Gastrocnemius medialis (tissue), 4 donors: Measurements from ENCODE around the gene ONECUT2. TPM values are rescaled to one million over a fixed set of nuclear protein-coding genes. Genes with fewer than 3 reads are reported as not detected.

ENCODE experiments used
- ATAC-seq, 2 donors: fragments of 150-250 bp; one replicate each; pipeline ENCODE4 v1.9.1; 2016
- DNase-seq, 2 donors: peaks; one replicate each; pipeline ENCODE4 v3.0.0-alpha.2; 2019
- H3K27ac ChIP-seq, 4 donors: fragments of 200-600 bp; sonication (generic); 1 replicate in 1 of 4; 2 replicates in 3 of 4; pipeline ENCODE4 v1.5.1; 2016 to 2018; ENCODE audit warnings: mild to moderate bottlenecking in 2 of 4, moderate library complexity in 1 of 4
- H3K27me3 ChIP-seq, 3 donors: fragments of 200-600 bp; sonication (generic) in 2 of 3; 1 replicate in 1 of 3; 2 replicates in 2 of 3; pipeline versions ENCODE4 v1.5.1 to v1.6.0; 2016 to 2019; ENCODE audit warnings: mild to moderate bottlenecking in 1 of 3, moderate library complexity in 1 of 3
- H3K36me3 ChIP-seq, 2 donors: fragments of 200-600 bp; sonication (generic) in 1 of 2; one replicate each; pipeline ENCODE4 v1.5.1; 2017 to 2018
- H3K4me1 ChIP-seq, 2 donors: fragments of 200-600 bp; sonication (generic) in 1 of 2; one replicate each; pipeline ENCODE4 v1.5.1; 2016 to 2017; ENCODE audit warnings: mild to moderate bottlenecking in 2 of 2
- H3K4me3 ChIP-seq, 4 donors: fragments of 200-600 bp; sonication (generic) in 3 of 4; 1 replicate in 1 of 4; 2 replicates in 3 of 4; pipeline ENCODE4 v1.5.1; 2016 to 2019; ENCODE audit warnings: mild to moderate bottlenecking in 2 of 4
- H3K9me3 ChIP-seq, 3 donors: fragments of 200-600 bp; sonication (generic) in 2 of 3; 1 replicate in 1 of 3; 2 replicates in 2 of 3; pipeline ENCODE4 v1.5.1; 2016 to 2019
- POLR2A ChIP-seq, 2 donors: fragments of 450-650 bp; IDR thresholded peaks; one replicate each; pipeline ENCODE4 v1.6.1; 2017; ENCODE audit warnings: antibody characterized with exemption in 2 of 2, mild to moderate bottlenecking in 2 of 2, moderate library complexity in 2 of 2
- in situ Hi-C, 4 donors: fragments of 200-750 bp; cut with MboI; loops; one replicate each; pipeline versions ENCODE4 v1.15.0 to v1.8.0; 2017; ENCODE audit warnings: low sequenced_read_pairs in 4 of 4
- intact Hi-C: fragments of 100-400 bp; cut with DNase I; formaldehyde crosslinking; loops from one replicate; pipeline ENCODE4 v1.15.1; 2023; ENCODE audit warnings: low total_unique reads
- total RNA-seq, 4 donors: library from RNA; depleted of rRNA; stranded (reverse); fragments of >200 nt; gene quantifications; one replicate each; pipeline versions ENCODE4 v1.1.0 to v1.2.3, GENCODE V29; 2016
- TF ChIP-seq, protein P1 (sequence below), 5 experiments: fragments of 450-650 bp in 3 of 5; fragments of 200-600 bp in 2 of 5; sonication (generic) in 2 of 5; IDR thresholded peaks in 4 of 5; conservative IDR thresholded peaks in 1 of 5; 1 replicate in 4 of 5; 2 replicates in 1 of 5; pipeline ENCODE4 v1.5.1; 2016 to 2019; ENCODE audit warnings: antibody characterized with exemption in 5 of 5, mild to moderate bottlenecking in 3 of 5, moderate library complexity in 3 of 5

Gene ONECUT2
- total RNA-seq, 4 donors from 2014 or later, result under 0.01 to 0.15 (median 0.04) TPM; not detected in 1

DNA sequence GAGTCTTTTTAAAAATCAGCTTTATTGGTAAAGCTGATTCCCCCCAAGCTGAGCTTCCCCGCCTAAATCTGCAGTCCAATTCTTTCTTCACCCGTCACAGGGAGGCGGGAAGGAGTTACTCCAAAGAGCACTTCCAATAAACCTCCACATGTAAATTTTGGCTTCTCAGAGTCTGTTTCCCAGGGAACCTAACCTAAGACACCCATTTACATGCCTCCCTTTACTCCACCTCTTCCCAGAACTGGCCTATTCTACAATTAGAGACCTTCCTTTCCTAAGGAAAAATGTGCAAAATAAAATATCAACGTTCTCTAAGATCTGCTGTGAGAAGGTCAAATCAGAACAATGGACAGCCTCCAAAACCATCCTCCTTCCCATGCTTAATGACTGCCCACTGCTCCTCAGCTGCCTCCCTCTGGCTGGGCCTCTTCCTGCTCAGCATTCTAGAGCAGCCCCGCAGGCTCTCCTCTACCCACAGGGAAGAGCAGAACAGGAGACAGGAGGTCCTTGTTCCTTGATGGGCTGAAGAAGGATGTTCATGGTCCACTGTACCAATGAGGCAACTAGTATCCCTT, 63.6 kb downstream of the ONECUT2 start:
- Histone ChIP-seq H3K4me1 (peaks cover 5 to 7% of the 10 kb centered on the region in 2 donors), H3K36me3 (no peaks in the 10 kb centered on the region), H3K9me3 (no peaks in the 10 kb centered on the region), H3K27me3 (no peaks in the 10 kb centered on the region), H3K27ac (no peak overlapping the region), H3K4me3 (no peak overlapping the region)
- in situ Hi-C loops (no loop called here), intact Hi-C loops (no loop called here)
- ATAC-seq (no peak), DNase-seq (no peak)
- TF ChIP-seq, protein P1, sequence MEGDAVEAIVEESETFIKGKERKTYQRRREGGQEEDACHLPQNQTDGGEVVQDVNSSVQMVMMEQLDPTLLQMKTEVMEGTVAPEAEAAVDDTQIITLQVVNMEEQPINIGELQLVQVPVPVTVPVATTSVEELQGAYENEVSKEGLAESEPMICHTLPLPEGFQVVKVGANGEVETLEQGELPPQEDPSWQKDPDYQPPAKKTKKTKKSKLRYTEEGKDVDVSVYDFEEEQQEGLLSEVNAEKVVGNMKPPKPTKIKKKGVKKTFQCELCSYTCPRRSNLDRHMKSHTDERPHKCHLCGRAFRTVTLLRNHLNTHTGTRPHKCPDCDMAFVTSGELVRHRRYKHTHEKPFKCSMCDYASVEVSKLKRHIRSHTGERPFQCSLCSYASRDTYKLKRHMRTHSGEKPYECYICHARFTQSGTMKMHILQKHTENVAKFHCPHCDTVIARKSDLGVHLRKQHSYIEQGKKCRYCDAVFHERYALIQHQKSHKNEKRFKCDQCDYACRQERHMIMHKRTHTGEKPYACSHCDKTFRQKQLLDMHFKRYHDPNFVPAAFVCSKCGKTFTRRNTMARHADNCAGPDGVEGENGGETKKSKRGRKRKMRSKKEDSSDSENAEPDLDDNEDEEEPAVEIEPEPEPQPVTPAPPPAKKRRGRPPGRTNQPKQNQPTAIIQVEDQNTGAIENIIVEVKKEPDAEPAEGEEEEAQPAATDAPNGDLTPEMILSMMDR (IDR thresholded peaks at IDR 0.05 in 4 of 5, conservative IDR thresholded peaks at IDR 0.05 in 1 of 5), result no peak
- TF ChIP-seq POLR2A (IDR thresholded peaks at IDR 0.05), result no peak

DNA sequence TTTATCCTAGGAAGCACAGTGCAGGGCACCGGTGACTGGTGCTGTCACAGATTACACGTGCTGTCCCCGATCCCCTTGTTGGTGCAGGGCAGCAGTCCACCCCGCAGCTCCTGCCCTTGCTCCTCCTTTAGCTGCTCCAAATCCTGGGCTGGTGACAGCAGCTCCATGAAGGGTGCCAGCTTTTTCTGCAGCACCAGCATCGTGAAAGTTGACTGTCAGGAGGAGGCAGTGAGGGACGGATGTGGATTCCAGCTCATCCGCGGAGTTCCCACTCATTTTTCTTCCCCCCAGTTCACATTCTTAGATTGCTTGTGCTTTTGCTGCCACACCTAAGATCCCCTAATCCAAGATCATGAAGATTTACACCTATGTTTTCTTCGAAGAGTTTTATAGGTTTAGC, 67.5 kb downstream of the ONECUT2 start:
- Histone ChIP-seq H3K4me3 (no peak overlapping the region), H3K4me1 (peaks cover 0 to 6% of the 10 kb centered on the region in 2 donors), H3K27me3 (no peaks in the 10 kb centered on the region), H3K9me3 (no peaks in the 10 kb centered on the region), H3K27ac (no peak overlapping the region), H3K36me3 (no peaks in the 10 kb centered on the region)
- in situ Hi-C loops, result no loop called here
- no peak for TF ChIP-seq POLR2A (IDR thresholded peaks at IDR 0.05)
- TF ChIP-seq, protein P1 (IDR thresholded peaks at IDR 0.05 in 4 of 5, conservative IDR thresholded peaks at IDR 0.05 in 1 of 5), result no peak
- intact Hi-C loops, result no loop called here
- DNase-seq, result no peak
- ATAC-seq, result no peak

DNA sequence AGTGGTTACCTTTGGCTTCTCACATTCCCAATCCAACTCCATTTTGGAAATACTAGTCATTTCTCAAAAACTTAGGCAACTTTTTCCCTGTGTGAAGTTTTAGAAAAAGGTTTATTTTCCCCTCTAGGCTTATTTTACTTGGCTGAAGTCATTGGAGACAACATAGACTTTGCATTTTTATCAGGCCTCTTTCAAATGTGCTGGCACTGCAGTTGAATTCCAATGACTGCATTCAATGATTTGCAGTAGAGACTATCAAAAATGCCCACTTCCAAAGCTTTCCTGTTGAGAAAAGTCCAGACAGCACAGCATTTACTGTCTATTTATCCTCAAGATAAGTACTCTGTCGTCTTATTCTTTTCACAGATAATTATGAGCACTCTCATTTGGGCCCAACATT, 70.1 kb downstream of the ONECUT2 start:
- Histone ChIP-seq H3K4me3 (no peak overlapping the region), H3K27ac (no peak overlapping the region), H3K9me3 (no peaks in the 10 kb centered on the region), H3K36me3 (no peaks in the 10 kb centered on the region), H3K4me1 (no peaks in the 10 kb centered on the region), H3K27me3 (no peaks in the 10 kb centered on the region)
- ATAC-seq (no peak), DNase-seq (no peak)
- in situ Hi-C loops (no loop called here), intact Hi-C loops (no loop called here)
- TF ChIP-seq, protein P1 (IDR thresholded peaks at IDR 0.05 in 4 of 5, conservative IDR thresholded peaks at IDR 0.05 in 1 of 5), result no peak

DNA sequence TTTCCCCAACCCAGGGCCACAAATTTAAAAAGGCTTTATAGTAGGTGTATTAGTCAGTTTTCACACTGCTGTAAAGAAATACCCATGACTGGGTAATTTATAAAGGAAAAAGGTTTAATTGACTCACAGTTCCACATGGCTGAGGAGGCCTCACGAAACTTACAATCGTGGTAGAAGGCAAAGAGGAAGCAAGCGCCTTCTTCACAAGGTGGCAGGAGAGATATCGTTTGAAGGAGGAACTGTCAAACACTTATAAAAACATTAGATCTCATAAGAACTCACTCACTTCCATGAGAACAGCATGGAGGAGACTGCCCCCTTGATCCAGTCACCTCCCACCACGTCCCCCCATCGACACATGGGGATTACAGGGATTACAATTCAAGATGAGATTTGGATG, 80.9 kb downstream of the ONECUT2 start:
- no peak for DNase-seq
- no peak overlapping the region for H3K4me3 ChIP-seq
- no peak for ATAC-seq
- H3K27me3 ChIP-seq, result no peaks in the 10 kb centered on the region
- no peaks in the 10 kb centered on the region for H3K36me3 ChIP-seq
- in situ Hi-C loops, result no loop called here
- intact Hi-C loops, result no loop called here
- H3K9me3 ChIP-seq, result peaks cover 0 to 2% (median 0%) of the 10 kb centered on the region in 3 donors
- H3K27ac ChIP-seq, result no peak overlapping the region
- no peaks in the 10 kb centered on the region for H3K4me1 ChIP-seq
- TF ChIP-seq, protein P1 (IDR thresholded peaks at IDR 0.05 in 4 of 5, conservative IDR thresholded peaks at IDR 0.05 in 1 of 5), result no peak
- TF ChIP-seq POLR2A (IDR thresholded peaks at IDR 0.05), result no peak

DNA sequence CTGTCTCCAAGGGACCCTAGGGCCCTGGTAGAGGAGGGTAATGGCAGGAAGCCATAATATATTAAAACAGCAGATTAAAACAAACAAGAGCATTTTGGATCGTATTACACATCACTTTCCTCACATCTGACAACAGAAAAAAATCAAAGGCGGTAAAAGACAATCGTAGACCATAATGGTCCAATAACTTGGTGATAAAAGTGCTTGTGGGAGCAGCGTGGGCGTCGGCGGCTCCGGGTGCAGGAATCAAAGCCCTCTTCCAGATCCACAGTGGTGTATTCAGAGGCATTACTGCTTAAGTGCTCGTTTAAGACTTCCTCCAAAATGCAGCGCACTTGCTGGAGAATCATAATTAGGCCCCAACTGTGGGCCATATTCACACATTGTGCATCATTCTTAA, 83.4 kb downstream of the ONECUT2 start:
- H3K27me3 ChIP-seq, result no peaks in the 10 kb centered on the region
- H3K27ac ChIP-seq, result no peak overlapping the region
- H3K4me3 ChIP-seq, result no peak overlapping the region
- in situ Hi-C loops, result no loop called here
- ATAC-seq (no peak), DNase-seq (no peak)
- H3K36me3 ChIP-seq, result no peaks in the 10 kb centered on the region
- intact Hi-C loops, result no loop called here
- no peak for TF ChIP-seq POLR2A (IDR thresholded peaks at IDR 0.05)
- TF ChIP-seq, protein P1 (IDR thresholded peaks at IDR 0.05 in 4 of 5, conservative IDR thresholded peaks at IDR 0.05 in 1 of 5), result no peak
- peaks cover 0 to 2% (median 0%) of the 10 kb centered on the region in 3 donors for H3K9me3 ChIP-seq
- H3K4me1 ChIP-seq, result no peaks in the 10 kb centered on the region
